HG02623 (cell line): ENCODE data around the gene PAFAH1B2.
A peak's percentile ranks its signal among the peaks of the same experiment; 100 is the strongest.
"Not testable (repeated sequence)": the region's sequence is repeated elsewhere in the genome, so short reads cannot be mapped to it uniquely, and the experiment has no call there.

Experiments used
- ATAC-seq: cut with Tn5 transposase; IDR thresholded peaks from one replicate; pipeline ENCODE4 v1.9.1; 2021; ENCODE audit warnings: moderate library complexity; ENCODE audit not compliant: unreplicated experiment

PAFAH1B2 gene, protein sequence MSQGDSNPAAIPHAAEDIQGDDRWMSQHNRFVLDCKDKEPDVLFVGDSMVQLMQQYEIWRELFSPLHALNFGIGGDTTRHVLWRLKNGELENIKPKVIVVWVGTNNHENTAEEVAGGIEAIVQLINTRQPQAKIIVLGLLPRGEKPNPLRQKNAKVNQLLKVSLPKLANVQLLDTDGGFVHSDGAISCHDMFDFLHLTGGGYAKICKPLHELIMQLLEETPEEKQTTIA

DNA sequence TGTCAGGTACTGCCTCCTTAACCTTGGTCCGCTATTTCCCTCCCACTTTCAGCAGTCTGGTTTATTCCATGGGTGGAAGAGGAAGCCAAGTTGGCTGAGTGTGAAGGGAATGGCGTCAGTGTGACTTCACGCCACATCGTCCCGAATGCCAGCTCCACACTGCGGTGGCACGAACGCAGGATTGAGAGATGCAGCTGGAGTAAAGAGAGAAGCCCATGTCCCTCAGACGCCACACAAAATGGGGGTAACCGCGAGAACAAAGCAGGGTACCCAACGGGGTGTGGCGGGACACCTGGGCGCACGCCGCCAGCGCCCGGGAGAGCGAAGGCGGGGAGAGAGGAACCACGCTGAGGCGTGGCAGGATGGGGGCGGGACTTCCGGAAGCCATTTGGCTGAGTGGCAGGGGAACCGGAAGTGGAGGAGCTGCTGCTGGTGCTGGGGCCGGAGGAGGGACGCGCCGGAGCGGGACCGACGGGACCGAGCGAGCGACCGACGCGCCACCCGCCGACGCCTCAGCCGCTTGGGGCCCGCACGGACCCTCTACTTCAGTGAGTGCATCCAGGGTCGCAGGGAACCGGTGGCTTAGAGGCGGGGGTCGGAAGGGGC is at the start of gene PAFAH1B2:
Gene PAFAH1B2, plus strand, starts transcription at position 417 of the 606 bp plus-strand sequence. CDS start 8,161 bp downstream, outside the sequence.
- peak; percentile 98 for ATAC-seq

DNA sequence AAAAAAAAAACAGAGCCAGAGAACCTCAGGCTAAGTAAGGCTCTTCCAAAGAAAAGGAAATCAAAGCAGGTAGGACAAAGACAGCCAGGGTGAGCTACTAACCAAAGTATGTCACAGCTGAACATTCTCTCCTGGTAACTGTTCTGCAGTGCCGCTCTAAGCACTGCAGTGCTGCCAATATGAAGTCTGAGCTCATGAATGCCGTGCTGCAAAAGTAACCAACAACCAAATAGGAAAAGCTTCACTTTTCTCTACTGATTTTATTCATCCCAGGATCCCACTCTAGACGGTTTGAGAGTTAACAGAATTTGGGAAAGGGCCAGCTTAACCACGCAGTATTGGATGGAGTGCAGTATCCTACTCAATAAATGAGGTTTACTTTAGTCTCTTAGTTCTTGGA is 49.3 kb upstream of the PAFAH1B2 start:
- no peak for ATAC-seq

DNA sequence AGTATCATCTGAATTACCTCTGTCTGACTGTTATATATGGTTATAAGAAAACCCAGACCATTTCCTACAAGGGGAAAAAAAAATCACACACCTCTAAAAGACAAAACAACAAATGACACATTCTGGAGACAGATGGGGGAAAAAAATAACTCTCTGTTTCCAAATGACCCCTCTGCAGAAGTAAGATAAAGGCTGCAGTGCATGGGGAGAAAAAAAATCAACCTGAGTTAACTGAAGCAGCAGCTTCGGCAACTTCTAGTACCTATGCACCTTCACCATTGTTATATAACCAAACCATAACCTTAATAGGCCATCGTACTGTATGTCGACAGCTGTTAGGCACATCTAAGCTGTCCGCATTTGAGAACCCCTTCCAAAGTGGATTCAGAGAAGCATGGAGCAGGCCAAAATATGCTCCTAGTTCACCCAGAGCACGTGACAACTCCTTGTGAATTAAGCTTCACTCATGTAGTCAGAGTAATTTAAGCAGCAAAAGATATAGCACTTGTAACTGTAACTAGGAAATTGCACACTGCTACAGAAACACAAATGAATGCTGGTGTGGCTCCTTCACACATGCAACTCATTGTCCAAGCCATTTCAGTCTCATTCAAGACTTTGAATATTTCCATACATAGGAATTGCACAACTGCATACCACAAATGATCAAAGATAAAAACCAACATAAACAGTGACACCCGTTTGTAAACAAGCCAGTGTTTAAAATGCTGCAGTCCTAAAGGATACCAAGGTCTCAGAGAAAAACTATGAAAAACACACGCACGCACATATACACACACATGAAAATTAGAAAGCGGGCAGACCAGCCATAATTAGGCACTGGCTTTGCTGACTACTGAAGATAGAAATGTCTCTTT is 48.6 kb upstream of the PAFAH1B2 start:
- no peak for ATAC-seq

DNA sequence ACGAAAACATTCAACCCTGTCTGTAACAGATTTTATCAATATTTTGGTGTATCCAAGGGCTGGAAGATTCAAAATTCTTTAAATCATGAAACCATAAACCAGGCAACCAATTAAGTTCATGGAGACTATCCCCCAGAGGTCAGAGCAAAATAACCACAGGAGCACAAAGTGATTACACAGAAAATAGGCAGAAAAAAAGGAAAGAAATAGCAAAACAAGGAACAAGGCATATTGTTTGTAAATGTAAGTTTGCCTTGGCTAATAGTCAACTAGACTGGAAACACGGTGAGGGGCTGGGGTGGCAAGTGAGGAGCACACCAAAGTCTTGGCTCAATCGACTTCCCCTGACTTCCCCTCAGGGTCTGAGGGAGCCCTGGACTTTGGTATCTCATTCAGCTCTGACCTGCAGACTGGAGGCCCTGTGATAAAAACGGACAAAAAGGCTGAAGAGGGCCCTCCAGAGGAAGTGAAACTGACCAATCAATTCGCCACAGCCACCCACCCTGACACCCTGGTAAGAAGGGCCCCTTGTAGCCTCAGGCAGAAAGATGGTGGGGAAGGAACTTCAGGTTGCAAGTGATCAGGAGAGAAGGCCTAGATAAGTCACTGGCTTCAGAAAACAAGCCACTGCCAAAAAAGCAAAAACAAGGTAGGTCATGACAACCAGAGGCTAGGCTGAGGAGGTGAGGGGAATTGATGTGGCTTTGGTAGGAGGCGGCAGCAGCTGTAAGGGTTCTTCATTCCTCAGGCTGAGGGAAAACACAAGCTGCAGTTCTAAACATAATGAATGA is 47.7 kb upstream of the PAFAH1B2 start:
- no peak for ATAC-seq

DNA sequence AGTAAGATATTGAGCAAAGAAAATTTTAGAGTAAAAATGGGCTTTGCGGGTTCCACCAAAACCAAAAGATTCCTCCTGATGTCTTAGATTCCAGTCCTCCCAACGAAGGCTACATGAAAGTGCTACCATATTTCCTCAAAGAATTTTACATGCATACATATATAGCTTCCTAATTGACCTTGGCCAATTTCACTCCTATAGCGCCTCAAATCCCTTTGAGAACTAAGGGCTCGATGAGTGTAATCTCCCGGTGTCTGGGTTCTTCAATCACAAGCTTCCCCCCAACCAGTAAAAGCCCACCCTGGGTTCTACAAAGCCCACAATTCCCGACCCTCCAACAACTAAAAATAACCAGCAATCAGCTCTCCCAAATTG is 47.1 kb upstream of the PAFAH1B2 start:
- ATAC-seq = no peak

DNA sequence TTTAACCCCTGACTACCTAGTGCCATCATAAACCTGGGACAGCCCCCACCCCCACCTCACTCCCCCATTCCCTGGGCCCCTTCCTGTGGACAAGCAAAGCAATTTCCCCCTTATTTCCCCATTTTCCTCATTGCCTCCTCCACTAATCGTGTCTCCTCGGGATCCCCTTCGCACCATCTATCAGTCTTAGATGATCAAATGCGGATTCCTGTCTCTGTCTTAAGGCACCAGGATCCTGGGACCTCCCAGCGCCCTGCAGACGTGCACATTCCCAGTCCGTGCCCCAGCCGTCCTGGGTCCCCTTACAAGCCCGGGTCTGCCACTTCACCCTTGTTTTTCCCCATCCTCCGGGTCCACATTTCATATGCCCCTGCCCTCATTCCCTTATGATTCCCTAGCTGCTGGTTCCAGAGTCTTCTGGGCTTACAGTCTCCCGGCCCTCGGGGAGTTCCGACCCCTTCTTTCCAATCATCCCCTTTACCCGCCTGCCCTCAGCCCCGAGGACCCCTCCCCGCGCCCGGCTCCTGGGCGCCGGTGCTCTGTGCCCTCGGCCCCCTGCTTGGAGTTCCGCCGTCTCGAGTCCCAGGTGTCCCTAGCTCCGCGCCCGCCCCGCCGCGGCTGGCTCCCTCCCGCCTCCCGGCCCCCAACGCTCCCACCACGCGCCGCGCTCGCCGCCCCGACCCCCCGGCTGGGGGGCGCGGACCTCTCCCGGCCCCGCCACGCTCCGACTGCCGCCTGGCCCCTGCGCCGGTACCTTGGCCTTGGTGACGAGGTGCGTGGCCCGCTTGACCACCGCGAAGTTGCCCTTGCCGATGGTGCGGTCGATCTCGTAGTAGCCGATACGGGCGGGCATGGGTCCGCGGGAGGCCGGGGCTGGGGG is 46.5 kb upstream of the PAFAH1B2 start:
- peak; percentile 21 for ATAC-seq

DNA sequence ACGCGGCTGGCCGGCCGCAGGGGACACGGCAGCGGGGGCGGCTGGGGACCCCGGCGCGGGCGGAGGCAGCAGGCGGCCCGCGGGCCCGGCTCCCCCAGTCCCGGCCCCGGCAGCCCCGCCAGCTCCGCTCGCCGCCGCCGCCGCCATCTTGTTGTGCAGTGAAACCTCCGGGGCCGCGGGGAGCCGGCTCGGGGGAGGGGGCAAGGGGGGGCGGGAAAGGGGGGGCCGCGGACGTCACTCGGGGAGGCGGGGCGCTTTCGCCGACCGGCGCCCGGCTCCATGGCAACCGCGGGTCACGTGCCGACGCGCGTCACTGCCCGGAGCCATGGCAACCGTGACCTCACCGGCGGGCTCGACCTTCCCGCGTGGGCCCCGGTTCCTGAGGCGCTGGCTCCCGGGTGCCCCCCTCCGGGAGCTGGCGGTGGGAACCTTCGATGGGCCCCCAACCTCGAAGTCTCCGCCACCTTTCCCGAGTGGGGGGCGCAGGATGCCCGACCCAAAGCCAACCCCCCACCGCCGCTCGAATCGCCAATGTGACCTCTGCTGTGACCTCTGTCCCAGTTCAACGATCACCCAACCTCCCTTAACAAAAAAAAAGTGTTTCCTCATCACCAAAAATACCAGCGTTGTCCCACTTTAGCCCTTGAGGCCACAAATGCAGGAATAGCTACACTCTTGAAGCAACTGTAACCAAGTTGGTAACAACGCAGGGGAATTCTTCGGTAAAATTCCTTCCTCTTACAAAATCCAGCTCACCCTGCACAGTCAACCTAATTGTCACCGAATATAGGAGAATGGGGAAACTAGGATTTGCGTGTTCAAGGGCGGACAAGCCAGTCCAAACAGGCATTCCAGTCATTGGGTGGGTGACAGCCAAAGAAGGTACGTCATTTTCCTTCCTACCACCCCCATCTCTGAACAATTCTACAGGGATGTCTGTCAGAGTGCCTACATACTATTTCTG is 45.5 kb upstream of the PAFAH1B2 start, which contains the start of gene SIK3:
Gene SIK3, minus strand, starts transcription at position 160 of the 964 bp plus-strand sequence. Its CDS starts 13 bp downstream, at position 147.
- ATAC-seq = peak; percentile 78

DNA sequence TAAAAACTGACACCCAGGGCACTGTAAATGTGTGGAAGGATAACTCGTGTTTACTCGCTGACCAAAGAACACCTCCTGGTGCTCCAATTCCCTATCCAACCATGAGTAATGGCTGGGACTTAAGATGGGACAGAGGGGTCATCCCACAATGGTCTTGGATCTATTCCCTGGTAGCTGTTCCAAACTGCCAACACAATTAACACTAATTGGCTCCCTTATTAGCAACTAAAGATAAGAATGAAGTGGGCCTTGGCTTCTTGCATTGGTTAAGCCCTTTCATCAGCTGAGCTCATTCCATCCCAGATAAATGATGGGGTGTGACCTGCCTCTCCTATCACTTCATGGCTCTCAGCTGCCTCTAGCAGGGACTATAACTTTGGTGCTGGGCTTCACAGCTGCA is 44.4 kb upstream of the PAFAH1B2 start:
- no peak for ATAC-seq

DNA sequence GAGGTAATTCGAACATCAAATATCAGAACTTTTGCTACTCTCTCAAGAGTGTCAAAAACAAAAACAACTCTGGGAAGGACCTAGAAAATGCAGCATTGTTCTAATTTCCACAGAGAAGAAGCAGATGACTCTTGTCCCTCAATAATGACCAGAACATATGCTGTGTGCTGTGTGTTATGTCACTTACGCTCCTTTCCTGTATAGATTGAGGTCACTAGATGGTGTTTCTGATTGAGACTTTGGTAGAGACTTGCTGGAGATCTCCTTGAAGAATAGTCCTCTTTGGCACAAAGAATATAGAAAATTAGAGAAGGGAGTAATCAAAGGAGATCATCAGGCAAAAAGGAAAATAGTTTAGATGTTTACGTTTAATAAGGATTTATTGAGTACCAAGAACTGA is 43.5 kb upstream of the PAFAH1B2 start:
- ATAC-seq = no peak

DNA sequence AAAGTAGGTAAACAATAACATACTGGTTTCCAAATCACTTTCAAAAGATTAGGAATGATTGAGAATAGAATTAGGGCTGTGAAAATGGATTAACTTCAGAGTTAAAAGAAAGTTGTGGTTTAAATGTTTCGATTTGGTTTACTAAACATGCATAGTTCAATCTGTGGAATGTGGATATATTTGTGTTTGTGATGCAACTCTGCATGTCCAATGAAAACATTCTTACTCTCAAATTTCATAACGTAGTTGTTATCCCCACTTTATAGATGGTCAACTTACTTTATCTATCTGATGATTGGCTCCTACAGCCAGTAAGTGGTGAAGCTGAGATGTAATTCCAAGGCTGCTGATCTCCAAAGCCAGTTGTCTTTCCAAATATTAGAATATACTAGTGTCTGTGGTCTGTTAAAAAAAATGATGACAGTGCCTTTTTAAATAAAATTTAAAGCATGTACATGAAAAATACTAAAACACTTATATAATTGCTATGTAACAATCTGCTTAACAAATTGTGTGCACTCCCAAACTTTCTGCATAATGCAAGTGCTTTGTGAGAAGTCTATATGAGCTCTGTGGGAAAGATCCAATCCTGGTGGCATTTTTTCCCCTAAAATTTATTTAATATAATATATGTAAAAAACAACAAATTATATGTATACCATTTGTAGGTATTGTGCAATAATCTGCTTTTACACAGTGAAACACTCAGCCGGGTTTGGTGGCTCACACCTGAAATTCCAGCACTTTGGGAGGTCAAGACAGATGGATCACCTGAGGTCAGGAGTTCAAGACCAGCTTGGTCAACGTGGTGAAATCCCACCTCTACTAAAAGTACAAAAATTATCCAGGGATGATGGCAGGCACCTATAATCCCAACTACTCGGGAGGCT is 36.1 kb upstream of the PAFAH1B2 start:
- ATAC-seq = no peak

DNA sequence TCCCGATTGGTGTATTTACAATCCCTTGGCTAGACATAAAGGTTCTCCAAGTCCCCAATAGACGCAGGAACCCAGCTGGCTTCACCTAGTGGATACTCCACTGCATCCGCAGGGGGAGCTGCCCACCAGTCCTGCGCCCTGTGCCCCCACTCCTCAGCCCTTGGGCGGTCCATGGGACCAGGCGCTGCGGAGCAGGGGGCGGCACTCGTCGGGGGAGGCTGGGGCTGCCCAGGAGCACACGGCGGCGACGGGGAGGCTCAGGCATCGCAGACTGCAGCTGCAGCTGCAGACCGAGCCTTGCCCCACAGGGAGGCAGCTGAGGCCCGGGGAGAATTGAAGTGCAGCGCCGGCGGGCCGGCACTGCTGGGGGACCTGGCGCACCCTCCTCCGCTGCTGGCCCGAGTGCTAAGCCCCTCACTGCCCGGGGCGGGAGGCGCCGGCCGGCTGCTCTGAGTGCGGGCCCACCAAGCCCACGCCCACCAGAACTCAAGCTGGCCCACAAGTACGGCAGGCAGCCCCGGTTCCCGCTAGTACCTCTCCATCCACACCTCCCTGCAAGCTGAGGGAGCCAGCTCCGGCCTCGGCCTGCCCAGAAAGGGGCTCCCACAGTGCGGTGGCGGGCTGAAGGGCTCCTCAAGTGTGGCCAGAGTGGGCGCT is 33.7 kb upstream of the PAFAH1B2 start:
- no peak for ATAC-seq

DNA sequence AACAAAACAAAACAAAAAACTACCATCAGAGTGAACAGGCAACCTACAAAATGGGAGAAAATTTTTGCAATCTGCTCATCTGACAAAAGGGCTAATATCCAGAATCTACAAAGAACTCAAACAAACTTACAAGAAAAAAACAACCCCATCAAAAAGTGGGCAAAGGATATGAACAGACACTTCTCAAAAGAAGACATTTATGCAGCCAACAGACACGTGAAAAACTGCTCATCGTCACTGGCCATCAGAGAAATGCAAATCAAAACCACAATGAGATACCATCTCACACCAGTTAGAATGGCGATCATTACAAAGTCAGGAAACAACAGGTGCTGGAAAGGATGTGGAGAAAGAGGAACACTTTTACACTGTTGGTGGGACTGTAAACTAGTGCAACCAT is 31.6 kb upstream of the PAFAH1B2 start:
- not testable (repeated sequence) for ATAC-seq

DNA sequence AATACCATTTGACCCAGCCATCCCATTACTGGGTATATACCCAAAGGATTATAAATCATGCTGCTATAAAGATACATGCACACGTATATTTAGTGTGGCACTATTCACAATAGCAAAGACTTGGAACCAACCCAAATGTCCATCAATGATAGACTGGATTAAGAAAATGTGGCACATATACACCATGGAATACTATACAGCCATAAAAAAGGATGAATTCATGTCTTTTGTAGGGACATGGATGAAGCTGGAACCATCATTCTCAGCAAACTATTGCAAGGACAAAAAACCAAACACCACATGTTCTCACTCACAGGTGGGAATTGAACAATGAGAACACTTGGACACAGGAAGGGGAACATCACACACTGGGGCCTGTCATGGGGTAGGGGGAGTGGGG is 31.1 kb upstream of the PAFAH1B2 start:
- not testable (repeated sequence) for ATAC-seq

DNA sequence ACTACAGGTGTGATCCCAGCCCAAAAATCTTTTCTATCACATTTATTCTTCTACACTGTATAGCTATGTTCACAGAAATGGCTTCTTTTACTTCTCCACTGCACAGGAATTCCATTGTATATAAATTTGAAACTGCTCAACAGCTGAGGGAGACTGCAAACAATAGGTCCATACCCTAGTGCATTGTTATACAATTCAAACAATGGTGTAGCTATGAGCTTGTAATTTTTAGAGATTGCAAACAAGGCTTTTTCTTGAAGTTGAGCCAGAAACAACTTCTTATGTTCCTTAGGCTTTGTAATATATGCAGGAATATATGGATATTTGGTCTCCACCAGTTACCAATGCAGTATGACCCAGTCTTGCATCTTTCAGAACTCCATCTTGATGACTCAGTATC is 26.4 kb upstream of the PAFAH1B2 start:
- no peak for ATAC-seq

DNA sequence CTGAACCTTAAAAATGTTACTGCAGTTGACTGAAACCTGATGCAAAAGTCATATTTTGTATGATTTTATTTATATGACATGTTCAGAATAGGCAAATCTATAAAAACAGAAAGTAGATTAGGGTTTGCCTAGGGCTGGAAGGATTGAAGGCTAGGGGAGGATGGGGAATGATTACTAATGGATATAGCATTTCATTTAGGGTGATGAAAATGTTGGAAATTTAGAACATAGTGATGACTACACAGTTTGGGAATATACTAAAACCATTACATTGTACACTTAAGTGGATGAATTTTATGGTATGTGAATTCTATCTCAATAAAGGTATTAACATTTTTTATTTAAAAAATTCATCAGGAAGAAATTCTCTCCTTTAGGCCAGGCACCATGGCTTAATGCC is 22.9 kb upstream of the PAFAH1B2 start:
- ATAC-seq = no peak

DNA sequence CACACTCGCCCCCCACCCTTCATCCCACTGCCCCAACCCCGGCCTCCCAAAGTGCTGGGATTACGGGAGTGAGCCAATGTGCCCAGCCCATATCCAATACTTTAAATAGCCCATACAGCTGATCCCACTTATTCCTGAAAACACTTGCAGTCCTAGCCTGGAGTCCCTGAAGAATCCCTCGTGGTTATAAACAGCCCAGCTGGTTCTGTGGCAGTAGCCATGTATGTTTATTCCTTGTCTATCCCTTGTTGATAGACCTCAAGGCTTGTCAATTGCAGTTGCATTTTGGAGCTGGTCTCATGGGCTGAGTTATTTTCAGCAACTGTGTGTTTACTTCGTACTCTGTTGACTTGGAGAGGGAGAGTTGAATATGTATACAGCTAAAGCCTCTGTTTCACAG is 21.5 kb upstream of the PAFAH1B2 start:
- no peak for ATAC-seq

DNA sequence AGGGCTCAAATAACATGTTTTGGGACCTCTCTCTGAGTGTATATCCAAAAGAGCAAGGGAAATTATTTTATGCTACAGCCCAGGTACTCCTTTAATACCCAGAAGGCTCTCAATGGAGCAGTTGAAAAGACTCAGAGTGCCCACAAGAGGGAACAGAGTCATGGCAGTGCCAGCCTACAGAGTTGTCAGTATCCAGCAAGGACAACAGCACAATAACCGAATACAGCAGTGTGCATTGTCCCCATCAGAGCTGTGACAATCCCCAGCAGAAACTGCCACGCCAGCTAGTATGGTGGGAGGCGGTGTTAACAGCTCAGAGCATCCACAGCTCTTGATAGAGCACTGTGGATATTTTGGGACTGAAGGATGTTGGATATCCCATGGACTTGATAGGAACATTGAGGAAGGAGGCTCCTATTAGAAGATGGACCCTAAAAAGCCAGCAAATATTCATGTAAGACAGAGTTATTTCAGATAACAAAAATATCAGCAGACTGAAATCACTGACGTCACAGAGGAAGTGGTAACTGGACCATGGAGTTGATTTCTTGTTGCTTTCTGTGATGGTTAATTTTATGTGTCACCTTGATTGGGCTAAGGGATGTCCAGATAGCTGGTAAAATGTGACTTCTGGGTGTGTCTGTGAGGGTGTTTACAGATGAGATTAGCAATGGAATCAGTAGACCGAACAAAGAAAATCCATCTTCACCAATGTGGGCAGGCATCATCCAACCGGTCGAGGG is 17.7 kb upstream of the PAFAH1B2 start:
- no peak for ATAC-seq
